ENCODE data around the gene C1QTNF1.

C1QTNF1 gene

DNA sequence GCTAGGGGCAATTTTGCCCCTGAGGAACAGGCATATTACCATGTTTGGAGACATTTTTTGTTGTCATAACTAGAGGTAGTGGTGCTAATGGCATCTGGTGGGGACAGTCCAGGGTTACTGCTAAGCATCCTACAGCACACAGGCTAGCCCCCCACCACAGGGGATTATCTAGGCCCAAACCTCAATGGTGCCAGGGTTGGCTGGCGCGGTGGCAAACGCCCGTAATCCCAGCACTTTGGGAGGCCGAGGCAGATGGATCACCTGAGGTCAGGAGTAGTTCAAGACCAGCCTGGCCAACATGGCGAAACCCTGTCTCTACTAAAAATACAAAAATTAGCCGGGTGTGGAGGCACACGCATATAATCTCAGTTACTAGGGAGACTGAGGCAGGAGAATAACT lies 15.2 kb downstream of the C1QTNF1 start:
- DNase-seq (ENCODE audit: low read depth, low spot score) = no peak

DNA sequence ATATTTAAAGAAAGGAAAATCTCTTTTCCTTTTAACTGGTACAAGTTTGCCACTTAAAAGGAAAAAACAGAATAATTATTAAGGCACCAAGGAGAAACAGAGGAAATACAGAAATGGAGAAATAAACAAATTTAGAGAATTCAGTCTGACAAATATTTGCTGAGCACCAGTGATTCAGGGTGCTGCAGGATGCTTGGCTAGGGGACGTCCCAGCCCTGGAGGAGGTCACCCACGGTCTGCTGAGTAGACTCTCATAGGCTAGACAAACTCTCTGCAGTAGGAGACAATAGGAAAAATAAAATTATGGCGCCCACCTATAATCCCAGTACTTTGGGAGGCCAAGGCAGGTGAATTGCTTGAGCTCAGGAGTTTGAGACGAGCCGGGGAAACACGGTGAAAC lies 15.9 kb downstream of the C1QTNF1 start:
- DNase-seq (ENCODE audit: low read depth, low spot score) = no peak

DNA sequence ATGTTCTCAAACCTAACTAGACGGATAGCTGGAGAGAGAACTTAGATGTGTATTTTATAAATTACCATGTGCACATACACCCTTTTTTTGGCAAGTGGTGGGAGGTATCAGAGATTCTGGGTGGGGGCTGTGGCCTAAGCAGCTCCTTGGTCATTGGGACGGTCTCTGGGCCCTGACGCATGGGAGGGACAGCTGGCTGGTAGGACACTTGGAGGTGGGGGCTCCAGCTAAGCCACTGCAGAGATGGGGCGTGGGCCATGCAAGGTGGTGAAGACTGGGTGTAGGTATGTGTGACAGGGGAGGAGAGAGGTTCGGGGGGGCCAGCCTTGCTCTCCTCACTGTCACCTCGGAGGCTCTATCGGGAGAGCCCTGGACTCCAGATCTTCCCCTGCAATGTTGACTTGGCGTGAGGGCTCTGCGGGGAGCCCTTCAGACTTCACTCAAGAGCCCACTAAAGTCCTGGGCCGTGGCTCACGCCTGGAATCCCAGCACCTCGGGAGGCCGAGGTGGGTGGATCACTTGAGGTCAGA lies 17.1 kb downstream of the C1QTNF1 start:
- no peak for DNase-seq (ENCODE audit: low read depth, low spot score)

DNA sequence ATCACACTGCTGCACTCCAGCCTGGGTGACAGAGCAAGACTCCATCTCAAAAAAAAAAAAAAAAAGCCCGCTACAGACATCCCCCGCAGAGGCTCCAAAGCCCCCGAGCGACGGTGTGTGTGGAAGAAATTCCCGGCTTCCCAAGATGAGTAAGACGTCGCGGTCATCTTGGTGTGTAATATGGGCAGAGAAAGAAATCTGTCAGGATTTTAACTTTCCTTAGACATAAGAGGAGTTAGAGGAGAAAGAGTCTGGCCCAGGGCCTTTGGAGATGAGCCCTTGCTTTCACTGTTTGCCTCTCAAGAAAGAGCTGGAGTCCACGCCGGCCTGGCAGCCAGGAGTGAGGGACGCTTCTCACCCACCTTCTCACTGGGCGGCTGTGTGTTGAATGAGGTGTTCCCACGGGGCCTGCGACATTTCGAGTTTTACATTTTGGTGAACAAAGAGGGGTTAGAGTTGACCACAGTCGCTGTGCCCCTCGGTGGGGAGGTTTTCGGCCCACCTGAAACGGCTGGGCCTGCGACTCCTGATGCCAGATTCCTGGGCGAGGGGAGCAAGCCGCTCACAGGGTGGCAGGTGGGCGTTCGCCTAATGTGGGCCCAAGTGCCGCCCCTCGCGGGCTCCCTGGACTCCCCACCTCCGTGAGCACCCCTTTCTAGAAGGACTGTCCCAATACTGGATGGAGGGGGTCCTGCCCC lies 17.9 kb downstream of the C1QTNF1 start:
- no peak for DNase-seq (ENCODE audit: low read depth, low spot score)

DNA sequence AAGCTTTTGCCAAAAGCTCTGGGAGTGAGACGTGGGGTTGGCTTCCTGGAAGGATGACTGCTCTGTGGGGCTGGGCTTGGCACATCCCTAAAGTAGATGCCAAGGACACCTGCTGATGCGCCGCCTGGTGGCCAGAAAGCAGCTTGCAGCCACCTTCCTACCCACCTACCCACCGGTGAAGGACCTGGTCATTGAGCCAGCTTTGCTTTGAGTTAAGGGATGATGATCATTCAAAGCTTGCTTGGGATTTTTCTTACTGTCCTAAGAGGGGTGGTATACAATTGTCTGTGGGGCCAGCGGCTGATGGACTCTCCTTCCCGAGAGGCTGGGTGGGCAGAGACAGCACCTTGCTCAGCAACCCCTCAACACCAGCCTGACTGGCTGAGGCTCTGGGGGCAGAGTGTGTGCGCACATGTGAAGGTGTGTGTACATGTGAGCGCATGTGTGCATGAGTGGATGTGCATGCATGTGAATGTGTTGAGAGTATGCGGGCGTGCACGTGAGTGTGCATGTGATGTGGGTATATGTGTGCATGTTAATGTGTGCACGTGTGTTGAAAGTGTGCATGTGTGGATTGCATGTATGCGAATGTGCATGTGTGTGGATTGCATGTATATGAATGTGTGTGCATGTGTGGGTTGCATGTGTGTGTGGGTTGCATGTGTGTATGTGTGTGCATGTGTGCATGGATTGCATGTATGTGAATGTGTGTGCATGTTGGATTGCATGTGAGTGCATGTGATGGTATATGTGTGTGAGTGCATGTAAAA lies 18.6 kb downstream of the C1QTNF1 start:
- DNase-seq (ENCODE audit: low read depth, low spot score) = no peak

DNA sequence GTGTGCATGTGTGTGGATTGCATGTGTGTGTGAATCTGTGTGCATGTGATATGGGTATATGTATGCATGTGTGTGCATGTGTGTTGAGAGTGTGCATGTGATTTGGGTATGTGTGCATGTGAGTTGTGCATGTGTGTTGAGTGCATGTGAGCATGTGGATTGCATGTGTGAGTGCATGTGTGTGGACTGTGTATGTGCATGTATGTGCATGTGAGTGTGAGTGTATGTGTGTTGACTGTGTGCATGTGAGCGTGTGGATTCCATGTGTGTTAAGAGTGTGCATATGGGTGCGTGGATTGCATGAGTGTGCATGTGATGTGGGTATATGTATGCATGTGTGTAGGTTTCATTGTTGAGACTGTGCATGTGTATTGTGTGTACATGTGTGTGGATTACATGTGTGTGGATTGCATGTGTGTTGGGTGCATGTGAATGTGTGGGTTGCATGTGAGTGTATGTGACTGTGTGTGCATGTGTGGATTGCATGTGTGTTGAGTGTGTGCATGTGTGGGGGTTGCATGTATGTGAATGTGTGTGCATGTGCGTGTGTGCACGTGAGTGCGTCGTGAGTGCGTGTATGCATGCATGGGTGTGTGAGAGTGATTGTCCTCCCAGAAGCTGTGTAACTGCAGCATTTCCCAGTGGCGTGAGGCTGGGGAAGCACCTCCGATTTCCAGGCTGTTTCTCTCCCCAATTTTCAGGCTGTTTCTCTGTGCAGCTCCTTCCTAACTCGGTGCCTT lies 19.4 kb downstream of the C1QTNF1 start:
- DNase-seq (ENCODE audit: low read depth, low spot score) = no peak

DNA sequence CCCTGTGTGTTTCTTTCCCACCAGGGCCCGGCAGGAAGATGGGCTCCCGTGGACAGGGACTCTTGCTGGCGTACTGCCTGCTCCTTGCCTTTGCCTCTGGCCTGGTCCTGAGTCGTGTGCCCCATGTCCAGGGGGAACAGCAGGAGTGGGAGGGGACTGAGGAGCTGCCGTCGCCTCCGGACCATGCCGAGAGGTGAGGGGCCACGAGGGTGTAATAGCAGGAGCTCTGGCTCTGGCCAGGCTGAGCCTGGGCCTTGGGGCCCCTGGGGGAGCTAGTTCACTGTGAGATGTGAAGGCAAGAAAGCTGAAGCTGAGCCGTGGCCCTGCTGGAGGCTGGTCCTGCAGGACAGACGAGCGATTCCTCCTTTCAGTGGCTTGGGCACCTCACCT lies 20.0 kb downstream of the C1QTNF1 start:
- DNase-seq (ENCODE audit: low read depth, low spot score) = no peak

DNA sequence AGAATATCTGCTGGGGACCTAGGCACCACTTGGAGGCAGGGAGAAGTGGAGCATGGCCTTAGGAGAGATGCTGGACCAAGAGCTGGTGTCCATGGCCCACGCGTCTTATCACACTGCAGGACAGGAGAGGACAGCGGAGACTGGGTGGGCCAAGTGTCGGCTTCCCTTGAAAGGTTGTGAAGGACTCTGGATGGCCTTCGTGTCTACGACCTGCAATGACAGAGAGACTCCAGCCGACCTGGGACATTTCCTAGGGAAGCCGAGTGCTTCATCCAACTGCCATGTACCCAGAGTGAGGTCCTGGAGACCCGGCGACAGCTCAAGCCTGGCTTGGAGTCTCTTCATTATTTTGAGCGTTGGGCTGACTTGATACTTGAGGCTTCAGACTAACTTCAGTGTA lies 20.5 kb downstream of the C1QTNF1 start:
- no peak for DNase-seq (ENCODE audit: low read depth, low spot score)

DNA sequence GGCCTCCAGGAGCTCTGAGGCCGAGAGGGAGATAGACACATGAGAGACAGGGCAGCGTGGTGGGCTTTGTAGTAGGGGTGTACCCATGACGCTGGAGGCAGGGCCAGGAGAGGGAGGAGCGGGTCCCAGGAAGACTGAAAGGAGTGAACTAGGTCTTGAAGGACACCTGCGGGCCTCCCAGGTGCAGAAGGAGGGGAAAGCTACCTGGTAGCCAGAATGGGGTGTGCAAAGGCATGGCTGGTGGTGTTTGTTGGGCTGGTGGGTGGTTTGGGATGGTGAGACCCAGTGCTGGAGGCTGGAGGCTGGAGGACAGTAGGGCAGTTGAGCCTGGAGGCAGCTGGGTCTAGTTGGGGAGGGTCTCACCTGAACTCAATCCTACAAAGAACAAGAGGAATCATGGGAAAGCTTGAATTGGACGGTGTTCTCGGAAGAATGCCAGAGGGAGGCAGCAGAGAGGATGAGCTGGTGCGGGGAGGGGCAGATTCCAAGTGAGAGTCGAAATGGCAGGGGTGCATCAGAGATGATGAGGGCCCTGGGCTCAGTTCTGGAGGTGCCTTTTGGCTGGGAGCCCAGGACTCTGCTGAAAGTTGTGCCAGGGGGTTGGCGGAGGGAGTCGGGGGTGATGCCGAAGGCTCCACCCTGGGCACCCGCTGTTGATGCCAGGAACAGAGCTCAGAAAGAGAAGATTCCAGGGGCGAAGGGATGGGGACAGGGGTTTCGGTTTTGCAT lies 21.2 kb downstream of the C1QTNF1 start:
- DNase-seq (ENCODE audit: low read depth, low spot score) = no peak

DNA sequence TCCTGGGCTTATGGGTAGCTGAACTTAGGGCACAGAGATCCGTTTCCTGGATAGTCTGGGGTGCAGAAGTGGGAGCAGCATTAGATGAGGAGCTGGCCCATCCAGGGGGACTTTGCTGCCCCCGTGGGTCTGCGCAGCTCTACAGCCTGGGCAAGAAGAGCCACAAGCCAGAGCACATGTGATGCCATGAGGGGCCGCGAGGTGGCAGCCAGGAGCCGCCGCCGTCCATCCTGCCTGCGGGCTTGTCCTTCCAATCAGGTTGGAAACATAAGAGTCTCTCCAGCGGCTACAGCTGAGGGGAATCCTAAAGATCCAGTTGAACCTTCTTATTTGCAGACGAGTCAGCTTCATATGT lies 21.9 kb downstream of the C1QTNF1 start:
- DNase-seq (ENCODE audit: low read depth, low spot score) = peak; percentile 59

DNA sequence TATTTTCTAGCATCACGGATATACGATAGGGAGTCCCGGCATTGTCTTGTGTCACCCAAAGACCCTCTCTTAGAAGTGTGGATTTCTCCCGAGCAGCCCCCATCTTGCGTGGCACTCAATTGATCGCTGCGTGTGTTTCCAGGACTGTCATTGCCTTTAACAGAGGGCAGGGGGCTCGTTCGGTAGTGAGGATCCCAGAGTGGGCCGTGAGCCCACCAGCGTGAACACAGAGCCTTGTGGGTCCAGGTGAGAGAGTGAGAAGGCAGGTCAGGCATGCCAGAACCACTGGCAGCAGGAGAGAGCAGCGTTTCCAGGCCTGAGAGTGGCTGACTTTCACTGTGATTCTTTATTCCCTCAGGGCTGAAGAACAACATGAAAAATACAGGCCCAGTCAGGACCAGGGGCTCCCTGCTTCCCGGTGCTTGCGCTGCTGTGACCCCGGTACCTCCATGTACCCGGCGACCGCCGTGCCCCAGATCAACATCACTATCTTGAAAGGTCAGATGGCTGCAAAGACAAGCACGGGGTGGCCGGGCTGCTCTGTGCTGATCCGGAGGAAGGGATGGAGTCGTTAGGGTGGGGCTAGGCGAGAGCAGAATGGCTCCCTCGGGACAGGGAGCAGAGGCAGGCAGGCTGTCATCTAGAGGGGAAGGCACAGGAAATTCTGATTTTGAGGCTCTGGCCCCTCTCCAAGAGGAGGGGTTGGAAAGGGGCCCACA lies 22.4 kb downstream of the C1QTNF1 start:
- no peak for DNase-seq (ENCODE audit: low read depth, low spot score)

DNA sequence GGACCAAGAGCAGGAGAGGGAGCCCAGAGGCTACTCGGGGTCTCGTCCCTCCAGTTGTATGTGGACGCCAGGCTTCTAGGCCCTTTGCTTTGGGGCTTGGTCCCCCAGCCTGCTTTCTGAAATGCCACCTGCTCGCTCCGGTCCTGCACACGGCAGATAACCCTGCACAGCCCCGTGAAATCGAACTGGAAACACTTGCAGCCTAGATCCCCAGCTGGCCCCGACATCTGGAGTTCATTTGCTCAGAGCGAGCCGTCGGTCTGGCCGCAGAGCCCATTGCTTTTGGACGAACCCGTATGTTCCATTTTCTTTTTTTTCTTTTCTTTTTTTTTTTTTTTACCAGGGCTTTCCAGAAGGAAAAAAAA lies 22.9 kb downstream of the C1QTNF1 start:
- DNase-seq (ENCODE audit: low read depth, low spot score) = no peak

DNA sequence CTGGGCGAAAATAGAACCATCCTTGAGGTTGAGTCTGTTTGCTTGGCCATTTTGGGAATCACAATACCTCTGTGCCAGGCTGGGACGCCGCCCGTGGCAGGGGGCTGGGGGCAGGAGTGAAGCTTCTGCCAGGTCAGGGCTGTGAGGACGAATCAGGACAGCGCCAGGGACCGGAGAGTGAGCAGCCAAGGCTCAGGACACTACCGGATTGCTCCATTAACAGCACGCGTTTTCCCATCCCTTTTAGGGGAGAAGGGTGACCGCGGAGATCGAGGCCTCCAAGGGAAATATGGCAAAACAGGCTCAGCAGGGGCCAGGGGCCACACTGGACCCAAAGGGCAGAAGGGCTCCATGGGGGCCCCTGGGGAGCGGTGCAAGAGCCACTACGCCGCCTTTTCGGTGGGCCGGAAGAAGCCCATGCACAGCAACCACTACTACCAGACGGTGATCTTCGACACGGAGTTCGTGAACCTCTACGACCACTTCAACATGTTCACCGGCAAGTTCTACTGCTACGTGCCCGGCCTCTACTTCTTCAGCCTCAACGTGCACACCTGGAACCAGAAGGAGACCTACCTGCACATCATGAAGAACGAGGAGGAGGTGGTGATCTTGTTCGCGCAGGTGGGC lies 23.4 kb downstream of the C1QTNF1 start:
- no peak for DNase-seq (ENCODE audit: low read depth, low spot score)

DNA sequence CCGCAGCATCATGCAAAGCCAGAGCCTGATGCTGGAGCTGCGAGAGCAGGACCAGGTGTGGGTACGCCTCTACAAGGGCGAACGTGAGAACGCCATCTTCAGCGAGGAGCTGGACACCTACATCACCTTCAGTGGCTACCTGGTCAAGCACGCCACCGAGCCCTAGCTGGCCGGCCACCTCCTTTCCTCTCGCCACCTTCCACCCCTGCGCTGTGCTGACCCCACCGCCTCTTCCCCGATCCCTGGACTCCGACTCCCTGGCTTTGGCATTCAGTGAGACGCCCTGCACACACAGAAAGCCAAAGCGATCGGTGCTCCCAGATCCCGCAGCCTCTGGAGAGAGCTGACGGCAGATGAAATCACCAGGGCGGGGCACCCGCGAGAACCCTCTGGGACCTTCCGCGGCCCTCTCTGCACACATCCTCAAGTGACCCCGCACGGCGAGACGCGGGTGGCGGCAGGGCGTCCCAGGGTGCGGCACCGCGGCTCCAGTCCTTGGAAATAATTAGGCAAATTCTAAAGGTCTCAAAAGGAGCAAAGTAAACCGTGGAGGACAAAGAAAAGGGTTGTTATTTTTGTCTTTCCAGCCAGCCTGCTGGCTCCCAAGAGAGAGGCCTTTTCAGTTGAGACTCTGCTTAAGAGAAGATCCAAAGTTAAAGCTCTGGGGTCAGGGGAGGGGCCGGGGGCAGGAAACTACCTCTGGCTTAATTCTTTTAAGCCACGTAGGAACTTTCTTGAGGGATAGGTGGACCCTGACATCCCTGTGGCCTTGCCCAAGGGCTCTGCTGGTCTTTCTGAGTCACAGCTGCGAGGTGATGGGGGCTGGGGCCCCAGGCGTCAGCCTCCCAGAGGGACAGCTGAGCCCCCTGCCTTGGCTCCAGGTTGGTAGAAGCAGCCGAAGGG lies 24.2 kb downstream of the C1QTNF1 start:
- no peak for DNase-seq (ENCODE audit: low read depth, low spot score)

DNA sequence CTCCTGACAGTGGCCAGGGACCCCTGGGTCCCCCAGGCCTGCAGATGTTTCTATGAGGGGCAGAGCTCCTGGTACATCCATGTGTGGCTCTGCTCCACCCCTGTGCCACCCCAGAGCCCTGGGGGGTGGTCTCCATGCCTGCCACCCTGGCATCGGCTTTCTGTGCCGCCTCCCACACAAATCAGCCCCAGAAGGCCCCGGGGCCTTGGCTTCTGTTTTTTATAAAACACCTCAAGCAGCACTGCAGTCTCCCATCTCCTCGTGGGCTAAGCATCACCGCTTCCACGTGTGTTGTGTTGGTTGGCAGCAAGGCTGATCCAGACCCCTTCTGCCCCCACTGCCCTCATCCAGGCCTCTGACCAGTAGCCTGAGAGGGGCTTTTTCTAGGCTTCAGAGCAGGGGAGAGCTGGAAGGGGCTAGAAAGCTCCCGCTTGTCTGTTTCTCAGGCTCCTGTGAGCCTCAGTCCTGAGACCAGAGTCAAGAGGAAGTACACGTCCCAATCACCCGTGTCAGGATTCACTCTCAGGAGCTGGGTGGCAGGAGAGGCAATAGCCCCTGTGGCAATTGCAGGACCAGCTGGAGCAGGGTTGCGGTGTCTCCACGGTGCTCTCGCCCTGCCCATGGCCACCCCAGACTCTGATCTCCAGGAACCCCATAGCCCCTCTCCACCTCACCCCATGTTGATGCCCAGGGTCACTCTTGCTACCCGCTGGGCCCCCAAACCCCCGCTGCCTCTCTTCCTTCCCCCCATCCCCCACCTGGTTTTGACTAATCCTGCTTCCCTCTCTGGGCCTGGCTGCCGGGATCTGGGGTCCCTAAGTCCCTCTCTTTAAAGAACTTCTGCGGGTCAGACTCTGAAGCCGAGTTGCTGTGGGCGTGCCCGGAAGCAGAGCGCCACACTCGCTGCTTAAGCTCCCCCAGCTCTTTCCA lies 25.1 kb downstream of the C1QTNF1 start:
- DNase-seq (ENCODE audit: low read depth, low spot score) = no peak

DNA sequence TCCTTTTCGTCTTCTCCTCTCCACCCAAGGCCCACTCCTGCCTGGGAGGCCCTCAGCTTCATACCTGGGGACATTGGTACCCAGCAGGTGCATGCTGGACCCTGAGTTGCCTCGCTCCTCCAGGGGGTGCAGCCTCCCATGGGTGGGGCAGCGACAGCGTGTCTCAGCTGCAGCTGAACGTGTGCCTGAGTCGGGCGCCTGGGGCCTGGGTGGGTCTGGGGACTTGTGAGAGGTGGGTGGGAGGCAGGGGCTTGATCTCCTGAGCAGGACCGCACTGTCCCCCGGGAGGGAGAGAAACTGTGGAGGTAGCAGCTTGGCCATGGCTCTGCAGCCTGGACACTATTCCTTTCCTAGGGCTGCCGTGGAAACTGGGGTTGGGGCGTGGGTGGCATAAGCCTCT lies 25.9 kb downstream of the C1QTNF1 start:
- no peak for DNase-seq (ENCODE audit: low read depth, low spot score)

DNA sequence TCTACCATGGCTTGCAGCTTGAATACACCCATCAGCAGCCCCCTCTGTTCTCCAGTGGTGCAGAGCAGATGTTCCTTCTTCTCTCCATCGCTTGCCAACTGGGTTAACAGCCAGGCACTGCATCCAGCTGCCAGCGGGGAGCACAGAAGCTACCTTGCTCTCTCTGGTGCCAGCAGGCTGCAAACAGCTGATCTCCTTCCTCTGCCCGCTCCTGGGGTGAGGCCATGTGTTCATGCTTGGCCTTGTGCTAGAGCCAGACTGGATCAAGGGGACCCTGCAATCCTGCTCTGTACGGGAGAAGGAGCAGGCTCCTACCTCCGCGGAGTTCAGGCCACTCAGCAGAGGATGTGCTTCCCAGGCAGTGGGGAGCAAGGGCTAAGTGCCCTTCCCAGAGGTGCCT lies 26.6 kb downstream of the C1QTNF1 start:
- DNase-seq (ENCODE audit: low read depth, low spot score) = no peak

DNA sequence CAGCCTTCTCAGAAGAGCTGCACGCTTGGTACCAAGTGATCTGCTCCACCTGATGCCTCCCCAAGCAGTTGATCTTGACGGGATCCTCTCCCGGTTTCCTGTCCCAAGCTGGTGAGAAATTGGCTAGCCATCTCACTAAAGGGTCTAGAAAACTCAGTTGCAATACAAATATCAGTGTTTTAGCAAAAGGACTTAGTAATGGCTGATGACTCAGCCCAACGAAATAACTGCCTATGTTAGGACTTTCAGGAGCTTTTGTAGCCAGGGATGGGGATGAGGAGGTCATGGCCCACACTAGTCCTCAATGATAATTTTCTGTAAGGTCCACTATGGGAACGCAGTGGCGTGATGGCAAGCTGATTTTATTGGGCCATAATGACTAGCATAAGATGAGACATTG lies 27.3 kb downstream of the C1QTNF1 start:
- DNase-seq (ENCODE audit: low read depth, low spot score) = no peak

DNA sequence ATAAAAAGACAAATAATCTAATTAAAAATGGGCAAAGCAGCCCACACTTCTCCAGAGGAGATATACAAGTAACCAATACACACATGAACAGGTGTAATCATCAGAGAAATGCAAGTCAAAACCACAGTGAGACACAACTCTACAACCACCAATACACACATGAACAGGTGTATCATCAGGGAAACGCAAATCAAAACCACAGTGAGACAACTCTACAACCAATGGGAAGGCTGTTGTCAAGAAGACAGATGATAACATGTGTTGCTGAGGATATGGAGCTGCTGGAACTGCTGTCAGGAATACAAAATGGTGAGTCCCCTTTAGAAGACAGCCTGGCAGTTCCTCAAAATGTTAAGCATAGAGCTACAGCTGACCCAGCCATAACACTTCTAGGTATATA lies 28.2 kb downstream of the C1QTNF1 start:
- DNase-seq (ENCODE audit: low read depth, low spot score) = no peak
